Measurements from ENCODE around the gene PCSK9.
"Not testable (repeated sequence)": the region's sequence is repeated elsewhere in the genome, so short reads cannot be mapped to it uniquely, and the experiment has no call there.

Gene PCSK9

DNA sequence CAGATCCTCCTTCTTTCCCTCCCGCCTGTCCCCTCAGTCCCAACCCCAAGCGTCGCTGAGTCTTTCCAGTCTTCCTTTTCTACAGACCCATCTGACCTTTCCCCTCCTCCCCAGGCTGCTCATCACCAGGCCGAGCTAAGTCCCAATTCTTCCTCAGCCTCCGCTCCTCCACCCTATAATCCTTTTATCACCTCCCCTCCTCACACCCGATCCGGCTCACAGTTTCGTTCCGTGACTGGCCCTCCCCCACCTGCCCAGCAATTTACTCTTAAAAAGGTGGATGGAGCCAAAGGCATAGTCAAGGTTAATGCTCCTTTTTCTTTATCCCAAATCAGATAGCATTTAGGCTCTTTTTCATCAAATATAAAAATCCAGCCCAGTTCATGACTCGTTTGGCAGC lies 15.2 kb upstream of the PCSK9 start:
- not testable (repeated sequence) for H3K9ac ChIP-seq (ENCODE audit: low read depth, low read length); H3K9me3 ChIP-seq (ENCODE audit: control insufficient read depth, insufficient read depth, low read length); H3K4me1 ChIP-seq (ENCODE audit: insufficient read depth, low read length); H3K36me3 ChIP-seq (ENCODE audit: insufficient read depth, low read length)

- H3K4me1 ChIP-seq (ENCODE audit: insufficient read depth, low read length); H3K9me3 ChIP-seq (ENCODE audit: control insufficient read depth, insufficient read depth, low read length); H3K9ac ChIP-seq (ENCODE audit: low read depth, low read length); H3K36me3 ChIP-seq (ENCODE audit: insufficient read depth, low read length): not testable (repeated sequence)
Measured at GRCh38 chr1:55026682-55027081, 12.7 kb upstream of the PCSK9 start.

DNA sequence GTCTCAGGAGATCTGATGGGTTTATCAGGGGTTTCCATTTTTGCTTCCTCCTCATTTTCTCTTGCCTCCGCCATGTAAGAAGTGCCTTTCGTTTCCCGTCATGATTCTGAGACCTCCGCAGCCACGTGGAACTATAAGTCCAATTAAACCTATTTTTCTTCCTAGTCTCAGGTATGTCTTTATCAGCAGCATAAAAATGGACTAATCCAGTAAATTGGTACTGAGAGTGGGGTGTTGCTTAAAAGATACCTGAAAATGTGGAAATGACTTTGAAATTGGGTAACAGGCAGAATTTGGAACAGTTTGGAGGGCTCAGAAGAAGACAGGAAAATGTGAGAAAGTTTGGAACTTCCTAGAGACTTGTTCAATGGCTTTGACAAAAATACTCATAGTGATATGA lies 8.2 kb upstream of the PCSK9 start:
- not testable (repeated sequence) for H3K9me3 ChIP-seq (ENCODE audit: control insufficient read depth, insufficient read depth, low read length); H3K4me1 ChIP-seq (ENCODE audit: insufficient read depth, low read length); H3K36me3 ChIP-seq (ENCODE audit: insufficient read depth, low read length); H3K9ac ChIP-seq (ENCODE audit: low read depth, low read length)

GRCh38 chr1:55033265-55033614 lies 6.1 kb upstream of the PCSK9 start:
- Histone ChIP-seq H3K9me3 (ENCODE audit: control insufficient read depth, insufficient read depth, low read length) (peaks cover 7% of the 10 kb centered on the region), H3K9ac (ENCODE audit: low read depth, low read length) (no peak overlapping the region), H3K4me1 (ENCODE audit: insufficient read depth, low read length) (no peaks in the 10 kb centered on the region), H3K36me3 (ENCODE audit: insufficient read depth, low read length) (no peaks in the 10 kb centered on the region)

- H3K4me1 ChIP-seq (ENCODE audit: insufficient read depth, low read length): no peaks in the 10 kb centered on the region
- no peaks in the 10 kb centered on the region for H3K36me3 ChIP-seq (ENCODE audit: insufficient read depth, low read length)
- H3K9ac ChIP-seq (ENCODE audit: low read depth, low read length): no peak overlapping the region
- peaks cover 7% of the 10 kb centered on the region for H3K9me3 ChIP-seq (ENCODE audit: control insufficient read depth, insufficient read depth, low read length)
Measured at GRCh38 chr1:55034476-55035133, 4.7 kb upstream of the PCSK9 start.

DNA sequence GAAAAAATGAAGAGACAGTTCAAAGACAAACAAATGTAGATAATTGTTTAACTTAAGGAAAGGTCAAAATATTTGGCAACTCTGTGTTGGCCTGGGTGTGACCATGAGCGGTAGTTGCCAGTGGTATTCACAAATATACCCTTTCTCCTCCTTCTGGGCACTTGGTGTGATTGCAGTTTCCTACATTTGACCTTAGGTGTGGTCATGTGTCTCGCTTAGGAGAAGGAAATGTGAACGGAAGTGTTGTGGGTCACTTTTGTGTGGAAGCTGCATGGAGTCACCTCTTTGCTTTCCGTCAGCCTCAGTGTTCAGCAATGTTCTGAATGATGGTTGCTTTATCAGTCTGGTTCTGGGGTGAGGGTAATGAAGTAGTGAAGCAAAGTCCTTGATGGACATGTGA lies 3.4 kb upstream of the PCSK9 start:
- H3K9ac ChIP-seq (ENCODE audit: low read depth, low read length): no peak overlapping the region

GRCh38 chr1:55037733-55038551 lies 1.4 kb upstream of the PCSK9 start:
- Histone ChIP-seq H3K4me1 (ENCODE audit: insufficient read depth, low read length) (peaks cover 6% of the 10 kb centered on the region; the same call in 1 of the 2 replicates), H3K36me3 (ENCODE audit: insufficient read depth, low read length) (no peaks in the 10 kb centered on the region), H3K9ac (ENCODE audit: low read depth, low read length) (no peak overlapping the region), H3K9me3 (ENCODE audit: control insufficient read depth, insufficient read depth, low read length) (no peaks in the 10 kb centered on the region)

More for the DNA sequence above, 3.4 kb upstream of the PCSK9 start:
- Histone ChIP-seq H3K4me1 (ENCODE audit: insufficient read depth, low read length) (no peaks in the 10 kb centered on the region), H3K9me3 (ENCODE audit: control insufficient read depth, insufficient read depth, low read length) (peaks cover 3% of the 10 kb centered on the region), H3K36me3 (ENCODE audit: insufficient read depth, low read length) (no peaks in the 10 kb centered on the region)

DNA sequence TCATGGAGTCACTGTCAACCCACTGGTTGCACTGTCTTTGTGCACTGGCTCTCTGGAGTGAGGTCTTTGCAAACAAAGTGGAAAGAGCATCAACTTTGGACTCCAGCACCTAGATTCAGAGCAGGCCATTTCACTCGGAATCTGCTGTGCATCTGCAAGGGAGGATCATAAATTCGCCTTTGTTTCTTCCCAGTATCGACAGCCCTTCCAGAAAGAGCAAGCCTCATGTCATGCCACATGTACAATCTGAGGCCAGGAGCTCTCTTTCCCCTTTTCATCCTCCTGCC lies 853 bp upstream of the PCSK9 start:
- no peaks in the 10 kb centered on the region for H3K36me3 ChIP-seq (ENCODE audit: insufficient read depth, low read length)
- H3K9me3 ChIP-seq (ENCODE audit: control insufficient read depth, insufficient read depth, low read length): no peaks in the 10 kb centered on the region
- no peak overlapping the region for H3K9ac ChIP-seq (ENCODE audit: low read depth, low read length)
- peaks cover 6% of the 10 kb centered on the region; the same call in 1 of the 2 replicates for H3K4me1 ChIP-seq (ENCODE audit: insufficient read depth, low read length)

- no peaks in the 10 kb centered on the region for H3K9me3 ChIP-seq (ENCODE audit: control insufficient read depth, insufficient read depth, low read length)
- H3K4me1 ChIP-seq (ENCODE audit: insufficient read depth, low read length): peaks cover 6% of the 10 kb centered on the region; the same call in 1 of the 2 replicates
- peak overlapping the region; percentile 57; the same call in 1 of the 2 replicates for H3K9ac ChIP-seq (ENCODE audit: low read depth, low read length)
- H3K36me3 ChIP-seq (ENCODE audit: insufficient read depth, low read length): no peaks in the 10 kb centered on the region
Measured at GRCh38 chr1:55038974-55039341, 390 bp upstream of the PCSK9 start.

- Histone ChIP-seq H3K4me1 (ENCODE audit: insufficient read depth, low read length) (peaks cover 6% of the 10 kb centered on the region; the same call in 1 of the 2 replicates), H3K9me3 (ENCODE audit: control insufficient read depth, insufficient read depth, low read length) (no peaks in the 10 kb centered on the region), H3K36me3 (ENCODE audit: insufficient read depth, low read length) (no peaks in the 10 kb centered on the region), H3K9ac (ENCODE audit: low read depth, low read length) (peak overlapping the region; percentile 57; the same call in 1 of the 2 replicates)
Measured at GRCh38 chr1:55040083-55040932, 960 bp downstream of the PCSK9 start.

GRCh38 chr1:55040933-55041494 lies 1.7 kb downstream of the PCSK9 start:
- Histone ChIP-seq H3K4me1 (ENCODE audit: insufficient read depth, low read length) (peaks cover 6% of the 10 kb centered on the region; the same call in 1 of the 2 replicates), H3K9me3 (ENCODE audit: control insufficient read depth, insufficient read depth, low read length) (no peaks in the 10 kb centered on the region), H3K36me3 (ENCODE audit: insufficient read depth, low read length) (no peaks in the 10 kb centered on the region), H3K9ac (ENCODE audit: low read depth, low read length) (peak overlapping the region; percentile 57)

DNA sequence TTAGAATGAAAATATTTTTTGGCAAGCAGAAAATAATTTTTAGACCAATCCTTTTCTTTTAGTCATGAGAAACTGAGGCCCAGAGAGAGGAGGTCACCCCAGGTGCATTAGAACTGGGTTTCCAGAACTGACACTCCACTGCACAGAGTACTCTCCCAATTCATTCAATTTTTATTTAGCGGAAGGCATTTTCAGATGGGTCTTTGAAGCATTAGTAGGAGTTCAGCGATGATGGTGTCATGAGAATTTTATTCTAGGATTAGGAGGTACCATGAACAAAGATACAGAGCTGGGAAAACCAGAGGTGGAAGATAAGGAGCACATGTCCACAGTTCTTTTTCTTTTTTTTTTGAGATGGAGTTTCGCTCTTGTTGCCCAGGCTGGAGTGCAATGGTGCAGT lies 2.3 kb downstream of the PCSK9 start:
- no peak overlapping the region for H3K9ac ChIP-seq (ENCODE audit: low read depth, low read length)
- H3K4me1 ChIP-seq (ENCODE audit: insufficient read depth, low read length): peaks cover 6% of the 10 kb centered on the region; the same call in 1 of the 2 replicates
- no peaks in the 10 kb centered on the region for H3K36me3 ChIP-seq (ENCODE audit: insufficient read depth, low read length)
- no peaks in the 10 kb centered on the region for H3K9me3 ChIP-seq (ENCODE audit: control insufficient read depth, insufficient read depth, low read length)

GRCh38 chr1:55043011-55043410 lies 3.7 kb downstream of the PCSK9 start:
- Histone ChIP-seq H3K4me1 (ENCODE audit: insufficient read depth, low read length) (peaks cover 6% of the 10 kb centered on the region; the same call in 1 of the 2 replicates), H3K9me3 (ENCODE audit: control insufficient read depth, insufficient read depth, low read length) (no peaks in the 10 kb centered on the region), H3K9ac (ENCODE audit: low read depth, low read length) (no peak overlapping the region), H3K36me3 (ENCODE audit: insufficient read depth, low read length) (no peaks in the 10 kb centered on the region)

DNA sequence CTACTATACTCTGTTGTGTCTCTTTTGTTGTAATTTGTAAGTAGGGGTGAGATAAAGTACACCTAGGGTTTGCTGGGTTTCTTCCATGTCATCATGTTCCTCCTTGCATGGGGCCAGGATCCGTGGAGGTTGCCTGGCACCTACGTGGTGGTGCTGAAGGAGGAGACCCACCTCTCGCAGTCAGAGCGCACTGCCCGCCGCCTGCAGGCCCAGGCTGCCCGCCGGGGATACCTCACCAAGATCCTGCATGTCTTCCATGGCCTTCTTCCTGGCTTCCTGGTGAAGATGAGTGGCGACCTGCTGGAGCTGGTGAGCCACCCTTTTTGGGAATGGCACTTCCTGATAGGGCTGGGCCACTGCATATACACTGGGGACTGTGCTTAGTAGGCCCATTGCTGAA lies 4.4 kb downstream of the PCSK9 start:
- Histone ChIP-seq H3K36me3 (ENCODE audit: insufficient read depth, low read length) (no peaks in the 10 kb centered on the region), H3K9me3 (ENCODE audit: control insufficient read depth, insufficient read depth, low read length) (no peaks in the 10 kb centered on the region), H3K4me1 (ENCODE audit: insufficient read depth, low read length) (peaks cover 6% of the 10 kb centered on the region; the same call in 1 of the 2 replicates), H3K9ac (ENCODE audit: low read depth, low read length) (no peak overlapping the region)

Measured in ES-I3 (cell line).